Esophagus muscularis mucosa (tissue), 4 donors: ENCODE data around the gene CPLX1. TPM values are rescaled to one million over a fixed set of nuclear protein-coding genes. Genes with fewer than 3 reads are reported as not detected.

ENCODE experiments used
- DNase-seq: peaks from one replicate; pipeline ENCODE4 v3.0.0-alpha.2; 2017; ENCODE audit errors: extremely low spot score
- H3K27ac ChIP-seq, 4 donors: fragments of 200-600 bp; sonication (generic); replicated peaks in 1 of 4; 1 replicate in 3 of 4; 2 replicates in 1 of 4; pipeline ENCODE4 v1.5.1; 2016 to 2019; ENCODE audit warnings: mild to moderate bottlenecking in 1 of 4
- H3K27me3 ChIP-seq, 4 donors: fragments of 200-600 bp; sonication (generic); one replicate each; pipeline versions ENCODE4 v1.5.1 to v1.6.0; 2016 to 2019
- H3K36me3 ChIP-seq, 4 donors: fragments of 200-600 bp; sonication (generic); one replicate each; pipeline ENCODE4 v1.5.1; 2016 to 2019
- H3K4me1 ChIP-seq, 4 donors: fragments of 200-600 bp; sonication (generic); one replicate each; pipeline ENCODE4 v1.5.1; 2016 to 2019
- H3K4me3 ChIP-seq, 4 donors: fragments of 200-600 bp; sonication (generic); 1 replicate in 2 of 4; 2 replicates in 2 of 4; pipeline ENCODE4 v1.5.1; 2016 to 2019; ENCODE audit warnings: mild to moderate bottlenecking in 4 of 4, moderate library complexity in 1 of 4
- H3K9me3 ChIP-seq, 4 donors: fragments of 200-600 bp; sonication (generic); 1 replicate in 3 of 4; 2 replicates in 1 of 4; pipeline ENCODE4 v1.5.1; 2016 to 2019
- CTCF ChIP-seq, 3 experiments: fragments of 200-600 bp in 2 of 3; fragments of 450-650 bp in 1 of 3; sonication (generic) in 2 of 3; IDR thresholded peaks; one replicate each; pipeline ENCODE4 v1.5.1; 2017 to 2019; ENCODE audit warnings: antibody characterized with exemption in 3 of 3, mild to moderate bottlenecking in 2 of 3, moderate library complexity in 1 of 3
- EP300 ChIP-seq: sonication (generic); formaldehyde crosslinking; IDR thresholded peaks from one replicate; pipeline ENCODE4 v1.6.1; 2017; ENCODE audit warnings: antibody characterized with exemption
- POLR2A ChIP-seq: fragments of 450-650 bp; IDR thresholded peaks from one replicate; pipeline ENCODE4 v1.6.1; 2017; ENCODE audit warnings: antibody characterized with exemption, moderate library complexity, mild to moderate bottlenecking, low read depth
- POLR2AphosphoS5 ChIP-seq, 2 donors: sonication (generic); formaldehyde crosslinking; IDR thresholded peaks; one replicate each; pipeline ENCODE4 v1.6.1; 2017; ENCODE audit warnings: antibody characterized with exemption in 2 of 2
- WGBS: methylation state at CpG from one replicate; pipeline ENCODE4 v1.1.5; 2018; 5-methylcytosine and 5-hydroxymethylcytosine counted together
- intact Hi-C: fragments of 100-400 bp; cut with DNase I; formaldehyde crosslinking; loops from one replicate; pipeline ENCODE4 v1.15.1; 2023
- total RNA-seq, 4 donors: library from RNA; depleted of rRNA; stranded (reverse); fragments of >200 nt; gene quantifications; one replicate each; pipeline versions ENCODE4 v1.1.0 to v1.2.1, GENCODE V29; 2016

CPLX1 gene
- total RNA-seq, 4 donors from 2014 or later: 1.1 to 1.6 (median 1.3) TPM

GRCh38 chr4:856225-856901 is 30.4 kb upstream of the CPLX1 start:
- no peak overlapping the region for H3K4me3 ChIP-seq
- WGBS: 100% methylated on average over 2 of the region's 3 CpGs
- no peak overlapping the region for H3K27ac ChIP-seq
- intact Hi-C loops: no loop called here
- H3K9me3 ChIP-seq: no peaks in the 10 kb centered on the region
- no peak for TF ChIP-seq EP300
- peaks cover 27 to 90% (median 77%) of the 10 kb centered on the region in 4 donors for H3K36me3 ChIP-seq
- DNase-seq: no peak
- no peaks in the 10 kb centered on the region for H3K4me1 ChIP-seq
- no peaks in the 10 kb centered on the region for H3K27me3 ChIP-seq

GRCh38 chr4:855880-856224 is 29.9 kb upstream of the CPLX1 start:
- Histone ChIP-seq H3K4me1 (no peaks in the 10 kb centered on the region), H3K27ac (no peak overlapping the region), H3K4me3 (no peak overlapping the region), H3K9me3 (no peaks in the 10 kb centered on the region), H3K36me3 (peaks cover 26 to 90% (median 77%) of the 10 kb centered on the region in 4 donors), H3K27me3 (no peaks in the 10 kb centered on the region)
- WGBS: 63% methylated on average over 1 of the region's 1 CpG
- intact Hi-C loops: no loop called here
- no peak for TF ChIP-seq POLR2AphosphoS5 (IDR thresholded peaks at IDR 0.05)
- no peak for TF ChIP-seq EP300
- no peak for TF ChIP-seq CTCF (IDR thresholded peaks at IDR 0.05)
- no peak for TF ChIP-seq POLR2A
- DNase-seq: no peak

- Histone ChIP-seq H3K27ac (no peak overlapping the region), H3K27me3 (no peaks in the 10 kb centered on the region), H3K9me3 (no peaks in the 10 kb centered on the region), H3K4me1 (no peaks in the 10 kb centered on the region), H3K36me3 (peaks cover 41 to 90% (median 77%) of the 10 kb centered on the region in 4 donors), H3K4me3 (no peak overlapping the region)
- 96% methylated on average over 11 of the region's 11 CpGs for WGBS
- no peak for DNase-seq
- no peak for TF ChIP-seq EP300
- TF ChIP-seq POLR2AphosphoS5 (IDR thresholded peaks at IDR 0.05): no peak
- no peak for TF ChIP-seq CTCF (IDR thresholded peaks at IDR 0.05)
- no peak for TF ChIP-seq POLR2A
- intact Hi-C loops: no loop called here
These were observed 28.4 kb upstream of the CPLX1 start for GRCh38 chr4:854356-854755.

DNA sequence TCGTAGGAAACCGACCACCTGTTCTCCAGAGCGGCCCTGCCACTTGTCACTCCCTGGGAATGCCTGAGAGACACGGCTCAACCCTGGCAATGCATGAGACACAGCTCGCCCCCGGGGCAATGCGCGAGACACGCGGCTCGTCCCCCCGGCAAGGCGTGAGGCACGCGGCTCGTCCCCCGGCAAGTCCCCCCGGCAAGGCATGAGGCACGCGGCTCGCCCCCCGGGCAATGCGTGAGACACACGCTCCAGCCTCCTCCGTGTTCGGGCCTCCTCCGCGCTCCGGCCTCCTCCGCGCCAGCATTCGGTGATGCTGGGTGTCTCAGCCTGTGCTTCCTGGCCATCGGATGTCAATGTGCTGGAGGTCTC is 27.5 kb upstream of the CPLX1 start:
- Histone ChIP-seq H3K27ac (no peak overlapping the region), H3K9me3 (no peaks in the 10 kb centered on the region), H3K36me3 (peaks cover 35 to 90% (median 77%) of the 10 kb centered on the region in 4 donors), H3K4me3 (no peak overlapping the region), H3K4me1 (no peaks in the 10 kb centered on the region), H3K27me3 (no peaks in the 10 kb centered on the region)
- intact Hi-C loops: no loop called here
- no peak for DNase-seq
- TF ChIP-seq POLR2AphosphoS5 (IDR thresholded peaks at IDR 0.05) (no peak), EP300 (no peak), POLR2A (no peak), CTCF (IDR thresholded peaks at IDR 0.05) (no peak)
- WGBS: 92% methylated on average over 33 of the region's 33 CpGs

- no peaks in the 10 kb centered on the region for H3K27me3 ChIP-seq
- H3K4me1 ChIP-seq: no peaks in the 10 kb centered on the region
- 92% methylated on average over 19 of the region's 33 CpGs for WGBS
- no peak for DNase-seq
- peaks cover 25 to 86% (median 64%) of the 10 kb centered on the region in 4 donors for H3K36me3 ChIP-seq
- no peak overlapping the region for H3K27ac ChIP-seq
- TF ChIP-seq CTCF (IDR thresholded peaks at IDR 0.05) (no peak), POLR2A (no peak), POLR2AphosphoS5 (IDR thresholded peaks at IDR 0.05) (no peak), EP300 (no peak)
- no peak overlapping the region for H3K4me3 ChIP-seq
- no peaks in the 10 kb centered on the region for H3K9me3 ChIP-seq
- intact Hi-C loops: no loop called here
These were observed 25.9 kb upstream of the CPLX1 start for GRCh38 chr4:851701-852430.
